ENCODE data around the gene GP1BB. TPM values are rescaled to one million over a fixed set of nuclear protein-coding genes. Genes with fewer than 3 reads are reported as not detected.

The GP1BB gene
- polyA plus RNA-seq, 1 of the 3 experiments (the other 2 are of a cell fraction) = 1.5 TPM

GRCh38 chr22:19766511-19767426 lies 43.4 kb downstream of the GP1BB start:
- no peaks in the 10 kb centered on the region; a peak in 1 of 4 replicates for H3K4me1 ChIP-seq (ENCODE audit: control insufficient read depth in 1 of 2, insufficient read depth in 2 of 2, low read depth in 1 of 2, low read length in 1 of 2)
- peak; percentile 78 for DNase-seq
- peaks cover 34% of the 10 kb centered on the region for H3K27me3 ChIP-seq (ENCODE audit: insufficient read depth)
- H2AFZ ChIP-seq (ENCODE audit: low read depth) = peak overlapping the region; percentile 51; the same call in 1 of the 2 replicates
- H3K9me3 ChIP-seq = no peaks in the 10 kb centered on the region
- H3K27ac ChIP-seq (ENCODE audit: low read depth in 2 of 2, low read length in 1 of 2) = no peak overlapping the region
- H3K36me3 ChIP-seq (replicated peaks in 1 of 2; ENCODE audit: control insufficient read depth in 1 of 2, insufficient read depth in 2 of 2, low read length in 1 of 2) = no peaks in the 10 kb centered on the region
- H3K4me2 ChIP-seq = peak overlapping the region; percentile 37; the same call in 1 of the 2 replicates
- H3F3A ChIP-seq (replicated peaks; ENCODE audit: insufficient read depth) = no peaks in the 10 kb centered on the region
- ChIA-PET CTCF (interaction anchor here (0.9 to 3.0 kb wide), 3 partner anchors 34 to 125 kb away, joined by 3 to 15 read pairs (median 4); no protein-coding TSS in a partner anchor), POLR2A (no interaction called here)
- H4K20me1 ChIP-seq (ENCODE audit: insufficient read depth) = no peaks in the 10 kb centered on the region
- H3K79me2 ChIP-seq (ENCODE audit: insufficient read depth) = no peaks in the 10 kb centered on the region
- 12% methylated on average over 20 of the region's 103 CpGs for WGBS (ENCODE audit: low lambda C conversion rate)
- H3K9me2 ChIP-seq = no peaks in the 10 kb centered on the region
- H3K4me3 ChIP-seq (ENCODE audit: low read depth in 2 of 2, low read length in 1 of 2) = peak overlapping the region in 1 of 2 experiments; percentile 21; a peak in 1 of 4 replicates
- peak; percentile 32; the same call in 1 of the 2 replicates for TF ChIP-seq CTCF (IDR thresholded peaks at IDR 0.05)
- TF ChIP-seq TEAD4 (IDR thresholded peaks at IDR 0.05; ENCODE audit: borderline replicate concordance, insufficient read depth) = no peak
- TF ChIP-seq EP300 (IDR thresholded peaks at IDR 0.05; ENCODE audit: borderline replicate concordance in 1 of 2, low read depth in 1 of 2, low read length in 1 of 2) = 0 out of 4 replicates have a peak, but pooled peaks of 1 of the 2 experiments have one; percentile 6
- TF ChIP-seq CHD2 (IDR thresholded peaks at IDR 0.05; ENCODE audit: low read length, partially characterized antibody) = no peak
- no peak overlapping the region for H3K9ac ChIP-seq

- H3K9me3 ChIP-seq = no peaks in the 10 kb centered on the region
- CTCF ChIA-PET = interaction anchor here (0.9 to 3.0 kb wide), 3 partner anchors 33 to 124 kb away, joined by 3 to 15 read pairs (median 4); no protein-coding TSS in a partner anchor
- H3F3A ChIP-seq (replicated peaks; ENCODE audit: insufficient read depth) = no peaks in the 10 kb centered on the region
- no peaks in the 10 kb centered on the region for H3K79me2 ChIP-seq (ENCODE audit: insufficient read depth)
- H3K9ac ChIP-seq = no peak overlapping the region
- H2AFZ ChIP-seq (ENCODE audit: low read depth) = no peak overlapping the region
- H3K4me2 ChIP-seq = no peak overlapping the region
- H3K27me3 ChIP-seq (ENCODE audit: insufficient read depth) = peaks cover 34% of the 10 kb centered on the region
- no peak overlapping the region for H3K27ac ChIP-seq (ENCODE audit: low read depth in 2 of 2, low read length in 1 of 2)
- no peaks in the 10 kb centered on the region for H3K9me2 ChIP-seq
- H4K20me1 ChIP-seq (ENCODE audit: insufficient read depth) = no peaks in the 10 kb centered on the region
- H3K4me1 ChIP-seq (ENCODE audit: control insufficient read depth in 1 of 2, insufficient read depth in 2 of 2, low read depth in 1 of 2, low read length in 1 of 2) = no peaks in the 10 kb centered on the region; a peak in 1 of 4 replicates
- TF ChIP-seq REST (IDR thresholded peaks at IDR 0.05; ENCODE audit: low read depth, low read length) (no peak), USF2 (IDR thresholded peaks at IDR 0.05; ENCODE audit: borderline replicate concordance, low read depth, low read length) (no peak), NRF1 (IDR thresholded peaks at IDR 0.05; ENCODE audit: low read depth, low read length) (no peak), CHD2 (IDR thresholded peaks at IDR 0.05; ENCODE audit: low read length, partially characterized antibody) (no peak), SMC3 (IDR thresholded peaks at IDR 0.05; ENCODE audit: low read depth, low read length) (no peak), TAF1 (IDR thresholded peaks at IDR 0.05; ENCODE audit: borderline replicate concordance, low read depth, low read length) (no peak), RXRA (IDR thresholded peaks at IDR 0.05; ENCODE audit: borderline replicate concordance, low read depth) (no peak), MEF2A (IDR thresholded peaks at IDR 0.05; ENCODE audit: borderline replicate concordance, low read depth) (no peak), GATA2 (CRISPR knock-in tag; IDR thresholded peaks at IDR 0.05) (no peak), GABPA (IDR thresholded peaks at IDR 0.05; ENCODE audit: low read depth) (no peak)
- DNase-seq = no peak
- POLR2A ChIA-PET = no interaction called here
- no peaks in the 10 kb centered on the region for H3K36me3 ChIP-seq (replicated peaks in 1 of 2; ENCODE audit: control insufficient read depth in 1 of 2, insufficient read depth in 2 of 2, low read length in 1 of 2)
- no peak overlapping the region for H3K4me3 ChIP-seq (ENCODE audit: low read depth in 2 of 2, low read length in 1 of 2)
- whole genome bisulfite sequencing (ENCODE audit: low lambda C conversion rate) = 69% methylated on average over 24 of the region's 35 CpGs
These were observed 44.3 kb downstream of the GP1BB start for GRCh38 chr22:19767427-19768341.

All from SK-N-SH (cell line).